NCI-H460 (cell line): ENCODE measurements around the gene GPRIN1. TPM values are rescaled to one million over a fixed set of nuclear protein-coding genes. Genes with fewer than 3 reads are reported as not detected.
A peak's percentile ranks its signal among the peaks of the same experiment; 100 is the strongest.

Experiments used
- DNase-seq: peaks from one replicate; pipeline ENCODE4 v3.0.0-alpha.2; 2016; ENCODE audit warnings: low read depth; ENCODE audit errors: extremely low read depth
- total RNA-seq: library from RNA; depleted of rRNA; stranded (reverse); fragments of >200 nt; shearing (Covaris generic); gene quantifications from 2 replicates; pipeline ENCODE4 v1.2.3, GENCODE V29; 2014

Gene GPRIN1
- total RNA-seq, 1 experiment from 2014 or later: 2.0 TPM

- no peak for DNase-seq
These were observed 33.7 kb upstream of the GPRIN1 start for GRCh38 chr5:176643491-176644219.

- DNase-seq: no peak
These were observed 32.9 kb upstream of the GPRIN1 start for GRCh38 chr5:176642675-176643490.

- no peak for DNase-seq
These were observed 30.7 kb upstream of the GPRIN1 start for GRCh38 chr5:176640616-176641015.

- DNase-seq: no peak
These were observed 30.0 kb upstream of the GPRIN1 start for GRCh38 chr5:176639981-176640380.

GRCh38 chr5:176639208-176639607 lies 29.3 kb upstream of the GPRIN1 start:
- no peak for DNase-seq

GRCh38 chr5:176638437-176638836 lies 28.5 kb upstream of the GPRIN1 start:
- DNase-seq: no peak

- DNase-seq: no peak
These were observed 27.6 kb upstream of the GPRIN1 start for GRCh38 chr5:176637556-176637955.

GRCh38 chr5:176636426-176636825 lies 26.5 kb upstream of the GPRIN1 start:
- no peak for DNase-seq

GRCh38 chr5:176633598-176633997 lies 23.6 kb upstream of the GPRIN1 start:
- DNase-seq: no peak

- no peak for DNase-seq
These were observed 22.8 kb upstream of the GPRIN1 start for GRCh38 chr5:176632745-176633144.

- no peak for DNase-seq
These were observed 21.6 kb upstream of the GPRIN1 start for GRCh38 chr5:176631383-176632200.

- DNase-seq: no peak
These were observed 20.8 kb upstream of the GPRIN1 start for GRCh38 chr5:176630681-176631222.

- peak; percentile 36 for DNase-seq
These were observed 20.1 kb upstream of the GPRIN1 start, which contains the start of the genes EIF4E1B and SNCB for GRCh38 chr5:176629853-176630680. Gene EIF4E1B (plus strand): TSS chr5:176630675. CDS start chr5:176642788, 12,113 bp downstream. Gene SNCB (minus strand): TSS chr5:176630534. CDS start chr5:176629654, 880 bp downstream.

- DNase-seq: no peak
These were observed 19.4 kb upstream of the GPRIN1 start for GRCh38 chr5:176629317-176629852.

- DNase-seq: no peak
These were observed 18.7 kb upstream of the GPRIN1 start for GRCh38 chr5:176628406-176629228.

- DNase-seq: no peak
These were observed 17.6 kb upstream of the GPRIN1 start for GRCh38 chr5:176627582-176627981.

GRCh38 chr5:176626876-176627236 lies 16.9 kb upstream of the GPRIN1 start:
- no peak for DNase-seq

GRCh38 chr5:176625966-176626875 lies 16.3 kb upstream of the GPRIN1 start:
- DNase-seq: no peak
